Activated gamma-delta T cell treated with anti-CD3 and anti-CD28 coated beads, Interleukin-2, amount 50 U/mL, for 16 hours (primary cell): ENCODE data around the gene SPINK8.
"Not testable (repeated sequence)": the region's sequence is repeated elsewhere in the genome, so short reads cannot be mapped to it uniquely, and the experiment has no call there.

Experiments used
- DNase-seq: peaks from one replicate; pipeline ENCODE4 v3.0.0-alpha.2; 2020; ENCODE audit warnings: low read depth

SPINK8 gene

GRCh38 chr3:48278884-48279559, 54.4 kb downstream of the SPINK8 start:
- no peak for DNase-seq

GRCh38 chr3:48276911-48277641, 56.4 kb downstream of the SPINK8 start:
- no peak for DNase-seq

DNA sequence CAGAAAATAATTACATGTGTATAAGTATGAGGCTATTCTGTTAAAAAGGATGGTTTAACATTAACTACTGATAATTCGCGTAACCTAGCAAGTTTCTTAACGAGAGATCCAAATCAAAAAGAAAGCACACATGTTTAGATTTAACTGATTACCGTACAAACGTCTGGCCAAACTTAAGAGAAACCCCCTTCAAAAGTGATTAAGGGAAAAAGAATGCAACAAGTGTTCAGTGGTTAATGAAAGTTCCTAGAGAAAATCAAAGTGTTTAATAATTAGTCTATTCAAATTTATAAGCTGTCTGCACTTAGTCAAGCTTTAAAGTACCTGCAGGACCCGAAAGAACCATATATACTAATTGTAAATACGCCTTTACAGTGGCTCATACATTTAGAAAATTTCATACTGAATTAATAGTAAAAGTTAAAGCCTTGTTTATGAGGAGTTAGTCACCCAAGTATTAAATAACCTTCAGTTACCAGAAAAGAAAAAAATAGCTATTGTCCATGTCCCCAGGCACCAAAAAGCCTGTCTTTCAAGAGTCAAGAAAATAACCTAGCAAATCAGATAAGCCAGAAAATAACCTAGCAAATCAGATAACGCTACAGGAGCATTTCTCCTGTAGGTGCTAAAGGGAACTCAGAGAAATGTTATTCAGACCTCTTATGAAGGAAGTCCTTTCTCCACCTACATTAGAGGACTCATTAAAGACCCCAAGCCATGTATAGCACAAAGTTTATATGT, 58.0 kb downstream of the SPINK8 start:
- DNase-seq = no peak

- DNase-seq = no peak
Measured at GRCh38 chr3:48274452-48274851, 59.0 kb downstream of the SPINK8 start.

- DNase-seq = peak; percentile 23
Measured at GRCh38 chr3:48273594-48274211, 59.8 kb downstream of the SPINK8 start.

DNA sequence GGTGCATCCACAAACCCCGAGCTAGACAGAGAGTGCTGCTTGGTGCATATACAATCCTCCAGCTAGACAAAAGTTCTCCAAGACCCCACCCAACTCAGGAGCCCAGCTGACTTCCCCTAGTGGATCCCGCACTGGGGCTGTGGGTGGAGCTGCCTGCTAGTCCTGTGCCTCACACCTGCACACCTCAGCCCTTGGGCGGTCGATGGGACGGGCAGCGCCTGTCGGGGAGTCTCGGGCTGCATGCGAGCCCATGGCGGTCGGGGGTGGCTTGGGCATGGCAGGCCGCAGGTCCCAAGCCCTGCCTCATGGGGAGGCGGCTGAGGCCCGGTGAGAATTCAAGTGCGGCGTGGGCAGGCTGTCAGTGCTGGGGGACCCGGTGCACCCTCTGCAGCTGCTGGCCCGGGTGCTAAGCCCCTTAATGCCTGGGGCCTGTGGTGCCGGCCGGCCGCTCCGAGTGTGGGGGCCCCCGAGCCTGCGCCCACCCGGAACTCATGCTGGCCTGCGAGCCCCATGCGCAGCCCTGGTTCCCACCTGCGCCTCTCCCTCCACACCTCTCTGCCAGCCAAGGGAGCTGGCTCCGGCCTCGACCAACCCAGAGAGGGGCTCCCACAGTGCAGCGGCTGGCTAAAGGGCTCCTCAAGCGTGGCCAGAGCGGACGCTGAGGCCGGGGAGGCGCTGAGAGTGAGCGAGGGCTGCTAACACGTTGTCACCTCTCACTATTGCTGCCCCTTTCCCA, 61.5 kb downstream of the SPINK8 start:
- no peak for DNase-seq

GRCh38 chr3:48271223-48271622, 62.2 kb downstream of the SPINK8 start:
- DNase-seq = not testable (repeated sequence)

DNA sequence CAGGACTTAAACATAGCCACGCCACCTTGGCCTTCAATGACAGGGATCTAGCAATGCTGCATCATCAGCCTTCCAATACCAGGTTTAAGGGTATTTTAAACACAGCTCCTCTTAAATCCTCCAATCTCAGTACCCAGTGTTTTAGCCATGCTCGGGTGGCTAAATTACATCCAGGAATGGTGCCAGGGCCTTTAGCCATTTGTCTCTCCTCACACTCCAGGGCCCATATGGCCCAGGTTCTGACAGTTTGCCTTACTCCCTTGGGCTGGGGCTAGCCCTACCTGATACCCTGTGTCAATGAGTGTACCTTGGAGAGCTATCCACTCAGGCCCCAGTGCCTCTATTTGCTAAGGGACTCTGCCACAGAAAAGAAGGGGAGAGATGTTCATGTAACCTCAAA, 63.2 kb downstream of the SPINK8 start:
- DNase-seq = no peak

GRCh38 chr3:48269592-48269991, 63.9 kb downstream of the SPINK8 start:
- no peak for DNase-seq

- DNase-seq = no peak
Measured at GRCh38 chr3:48268936-48269561, 64.4 kb downstream of the SPINK8 start.

DNA sequence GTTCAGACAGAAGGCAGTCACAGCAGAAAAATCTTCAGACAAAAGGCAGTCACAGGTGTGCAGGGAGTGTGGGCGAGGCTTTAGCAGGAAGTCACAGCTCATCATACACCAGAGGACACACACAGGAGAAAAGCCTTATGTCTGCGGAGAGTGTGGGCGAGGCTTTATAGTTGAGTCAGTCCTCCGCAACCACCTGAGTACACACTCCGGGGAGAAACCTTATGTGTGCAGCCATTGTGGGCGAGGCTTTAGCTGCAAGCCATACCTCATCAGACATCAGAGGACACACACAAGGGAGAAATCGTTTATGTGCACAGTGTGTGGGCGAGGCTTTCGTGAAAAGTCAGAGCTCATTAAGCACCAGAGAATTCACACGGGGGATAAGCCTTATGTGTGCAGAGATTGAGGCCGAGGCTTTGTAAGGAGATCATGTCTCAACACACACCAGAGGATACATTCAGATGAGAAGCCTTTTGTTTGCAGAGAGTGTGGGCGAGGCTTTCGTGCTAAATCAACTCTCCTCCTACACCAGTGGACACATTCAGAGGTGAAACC, 65.0 kb downstream of the SPINK8 start:
- peak; percentile 71 for DNase-seq

DNA sequence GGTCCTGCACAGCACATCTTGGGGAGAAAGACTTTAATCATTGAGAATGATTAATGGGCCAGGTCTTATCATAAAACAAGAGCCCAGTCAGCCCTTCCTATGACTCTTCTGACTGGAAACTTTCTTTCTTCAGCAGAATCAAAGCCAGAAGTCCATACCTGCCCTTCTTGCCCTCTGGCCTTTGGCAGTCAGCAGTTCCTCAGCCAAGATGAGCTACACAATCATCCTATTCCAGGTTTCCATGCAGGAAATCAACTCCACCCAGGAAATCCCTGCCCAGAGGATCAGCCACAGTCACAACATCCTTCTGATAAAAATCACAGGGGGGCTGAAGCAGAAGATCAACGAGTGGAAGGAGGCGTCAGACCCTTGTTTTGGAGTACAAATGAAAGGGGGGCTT, 65.7 kb downstream of the SPINK8 start:
- DNase-seq = no peak

DNA sequence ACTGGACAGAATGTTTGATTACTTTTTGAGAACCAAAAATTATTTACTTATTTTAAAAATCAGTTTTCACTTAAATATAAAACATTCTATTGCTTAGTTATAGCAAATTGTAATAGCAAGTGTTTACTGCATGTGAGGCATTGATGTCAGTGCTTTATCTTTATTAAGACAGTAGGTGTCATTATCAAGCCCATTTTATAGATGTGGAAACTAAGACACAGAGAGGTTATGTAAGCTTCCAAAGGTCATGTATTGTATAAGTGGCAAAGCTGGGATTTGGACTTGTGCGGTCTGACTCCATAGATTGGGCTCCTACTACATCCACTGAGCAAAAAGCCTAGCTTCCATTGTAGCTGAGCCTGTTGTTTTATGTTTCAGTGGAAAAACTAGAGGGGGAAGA, 74.9 kb downstream of the SPINK8 start:
- no peak for DNase-seq
